ENCODE measurements around the gene C19orf47. TPM values are rescaled to one million over a fixed set of nuclear protein-coding genes. Genes with fewer than 3 reads are reported as not detected.

The C19orf47 gene
- total RNA-seq, 4 donors from 2014 or later = 14.8 to 34.9 (median 16.3) TPM

DNA sequence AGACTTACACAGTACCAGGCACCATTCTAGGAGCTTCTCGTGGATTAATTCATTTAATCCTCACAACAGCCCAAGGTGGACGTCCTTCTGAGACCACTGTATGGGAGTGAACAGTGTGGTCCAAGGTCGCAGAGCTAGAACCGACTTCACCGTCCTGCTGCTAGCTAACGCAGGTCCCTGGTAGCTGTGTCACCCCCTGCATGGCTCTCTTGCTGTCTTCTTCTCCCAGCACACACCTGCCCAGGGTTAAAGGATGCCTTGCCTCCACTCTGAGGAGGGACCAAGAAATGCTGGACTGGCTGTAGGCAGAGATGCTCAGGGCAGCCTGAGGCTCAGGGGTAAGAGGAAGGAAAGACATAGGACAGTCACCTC is 66.0 kb downstream of the C19orf47 start:
- Histone ChIP-seq H3K36me3 (no peaks in the 10 kb centered on the region), H3K27me3 (no peaks in the 10 kb centered on the region), H3K9me3 (no peaks in the 10 kb centered on the region), H3K27ac (no peak overlapping the region), H3K4me3 (no peak overlapping the region), H3K4me1 (peaks cover 80% of the 10 kb centered on the region)
- TF ChIP-seq POLR2A (IDR thresholded peaks at IDR 0.05) (no peak), POLR2AphosphoS5 (IDR thresholded peaks at IDR 0.05) (no peak), EP300 (IDR thresholded peaks at IDR 0.05) (no peak)
- TF ChIP-seq, protein P1, sequence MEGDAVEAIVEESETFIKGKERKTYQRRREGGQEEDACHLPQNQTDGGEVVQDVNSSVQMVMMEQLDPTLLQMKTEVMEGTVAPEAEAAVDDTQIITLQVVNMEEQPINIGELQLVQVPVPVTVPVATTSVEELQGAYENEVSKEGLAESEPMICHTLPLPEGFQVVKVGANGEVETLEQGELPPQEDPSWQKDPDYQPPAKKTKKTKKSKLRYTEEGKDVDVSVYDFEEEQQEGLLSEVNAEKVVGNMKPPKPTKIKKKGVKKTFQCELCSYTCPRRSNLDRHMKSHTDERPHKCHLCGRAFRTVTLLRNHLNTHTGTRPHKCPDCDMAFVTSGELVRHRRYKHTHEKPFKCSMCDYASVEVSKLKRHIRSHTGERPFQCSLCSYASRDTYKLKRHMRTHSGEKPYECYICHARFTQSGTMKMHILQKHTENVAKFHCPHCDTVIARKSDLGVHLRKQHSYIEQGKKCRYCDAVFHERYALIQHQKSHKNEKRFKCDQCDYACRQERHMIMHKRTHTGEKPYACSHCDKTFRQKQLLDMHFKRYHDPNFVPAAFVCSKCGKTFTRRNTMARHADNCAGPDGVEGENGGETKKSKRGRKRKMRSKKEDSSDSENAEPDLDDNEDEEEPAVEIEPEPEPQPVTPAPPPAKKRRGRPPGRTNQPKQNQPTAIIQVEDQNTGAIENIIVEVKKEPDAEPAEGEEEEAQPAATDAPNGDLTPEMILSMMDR (IDR thresholded peaks at IDR 0.05) = no peak
- no peak for DNase-seq (ENCODE audit: low spot score in 2 of 2)
- WGBS = 82% methylated on average over 6 of the region's 6 CpGs

DNA sequence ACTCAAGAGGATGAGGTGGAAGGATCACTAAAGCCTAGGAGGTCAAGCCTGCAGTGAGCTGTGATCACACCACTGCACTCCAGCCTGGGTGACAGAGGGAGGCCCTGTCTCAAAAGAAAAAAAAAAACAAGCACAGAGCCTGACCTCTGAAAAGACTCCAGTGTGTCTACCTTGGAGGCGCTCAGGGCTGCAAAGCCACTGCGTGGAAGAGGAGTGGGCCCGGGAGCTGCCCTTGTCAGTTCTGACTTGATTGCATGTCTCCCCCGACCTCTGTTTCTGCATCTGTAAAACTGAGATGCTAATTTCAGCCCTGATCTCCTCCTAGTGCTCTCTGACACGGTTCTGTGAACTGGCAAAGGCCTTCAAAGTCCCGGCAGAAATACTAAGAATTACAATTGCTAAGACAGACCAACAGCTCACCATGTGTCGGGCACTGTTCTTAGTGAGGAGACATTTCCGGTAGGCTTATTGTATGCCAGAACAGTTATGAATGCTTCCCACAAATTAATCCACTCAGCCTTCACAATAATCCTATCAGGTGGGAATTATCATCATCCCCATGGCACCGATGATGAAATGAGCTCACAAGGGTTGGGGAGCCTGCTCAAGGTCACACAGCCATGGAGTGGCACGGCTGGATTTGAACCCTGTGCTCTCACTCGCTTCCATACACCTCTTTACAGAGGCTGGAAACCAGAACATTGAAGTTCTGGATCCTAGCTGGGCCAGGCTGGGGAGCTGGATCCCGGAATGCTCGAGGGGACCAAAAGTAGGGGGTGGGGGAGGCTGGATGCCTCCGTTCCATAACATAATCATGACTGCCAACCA is 66.6 kb downstream of the C19orf47 start:
- H3K36me3 ChIP-seq = no peaks in the 10 kb centered on the region
- WGBS = 68% methylated on average over 14 of the region's 14 CpGs
- peak in 1 of 2 donors; percentile 40 for DNase-seq (ENCODE audit: low spot score in 2 of 2)
- H3K9me3 ChIP-seq = no peaks in the 10 kb centered on the region
- H3K27me3 ChIP-seq = no peaks in the 10 kb centered on the region
- no peak overlapping the region for H3K4me3 ChIP-seq
- TF ChIP-seq POLR2A (IDR thresholded peaks at IDR 0.05) (no peak), POLR2AphosphoS5 (IDR thresholded peaks at IDR 0.05) (no peak), EP300 (IDR thresholded peaks at IDR 0.05) (no peak)
- TF ChIP-seq, protein P1 (IDR thresholded peaks at IDR 0.05) = no peak
- peak overlapping the region; percentile 78 for H3K27ac ChIP-seq
- H3K4me1 ChIP-seq = peaks cover 81% of the 10 kb centered on the region

DNA sequence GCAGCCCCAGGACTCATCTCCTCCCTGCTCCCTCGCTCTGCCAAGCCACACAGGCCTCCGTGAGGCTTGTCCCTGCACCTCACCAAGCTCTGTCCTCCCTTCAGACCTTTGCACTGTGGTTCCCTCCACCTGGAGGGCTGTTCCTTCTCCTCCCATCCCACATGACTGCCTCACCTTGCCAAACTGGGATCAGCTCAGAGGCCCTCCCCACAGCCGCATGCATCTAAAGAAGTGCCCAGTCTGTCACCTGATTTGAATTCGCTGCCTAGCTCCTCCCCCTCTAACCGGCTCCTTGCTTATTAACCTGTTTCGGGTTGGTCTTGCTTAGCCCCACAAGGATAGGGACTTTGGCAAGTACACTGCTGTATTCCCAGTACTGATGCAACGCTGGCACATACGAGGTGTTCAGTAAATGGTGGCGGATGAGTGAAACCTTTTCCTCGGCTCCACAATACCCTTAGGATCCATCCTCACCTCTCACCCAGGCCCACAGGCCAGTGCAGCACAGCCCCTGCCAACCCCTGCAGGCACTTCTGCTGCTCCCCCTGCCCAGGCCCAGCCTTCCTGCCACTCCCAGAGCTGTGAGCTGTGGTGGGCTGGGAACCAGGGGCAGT is 67.5 kb downstream of the C19orf47 start:
- no peak for DNase-seq (ENCODE audit: low spot score in 2 of 2)
- TF ChIP-seq, protein P1 (IDR thresholded peaks at IDR 0.05) = no peak
- no peak for TF ChIP-seq EP300 (IDR thresholded peaks at IDR 0.05)
- TF ChIP-seq POLR2AphosphoS5 (IDR thresholded peaks at IDR 0.05) = no peak
- no peak for TF ChIP-seq POLR2A (IDR thresholded peaks at IDR 0.05)
- H3K4me3 ChIP-seq = peak overlapping the region; percentile 16
- H3K4me1 ChIP-seq = peaks cover 77% of the 10 kb centered on the region
- H3K27ac ChIP-seq = peak overlapping the region; percentile 78
- no peaks in the 10 kb centered on the region for H3K9me3 ChIP-seq
- no peaks in the 10 kb centered on the region for H3K27me3 ChIP-seq
- H3K36me3 ChIP-seq = no peaks in the 10 kb centered on the region
- WGBS = 41% methylated on average over 10 of the region's 10 CpGs

DNA sequence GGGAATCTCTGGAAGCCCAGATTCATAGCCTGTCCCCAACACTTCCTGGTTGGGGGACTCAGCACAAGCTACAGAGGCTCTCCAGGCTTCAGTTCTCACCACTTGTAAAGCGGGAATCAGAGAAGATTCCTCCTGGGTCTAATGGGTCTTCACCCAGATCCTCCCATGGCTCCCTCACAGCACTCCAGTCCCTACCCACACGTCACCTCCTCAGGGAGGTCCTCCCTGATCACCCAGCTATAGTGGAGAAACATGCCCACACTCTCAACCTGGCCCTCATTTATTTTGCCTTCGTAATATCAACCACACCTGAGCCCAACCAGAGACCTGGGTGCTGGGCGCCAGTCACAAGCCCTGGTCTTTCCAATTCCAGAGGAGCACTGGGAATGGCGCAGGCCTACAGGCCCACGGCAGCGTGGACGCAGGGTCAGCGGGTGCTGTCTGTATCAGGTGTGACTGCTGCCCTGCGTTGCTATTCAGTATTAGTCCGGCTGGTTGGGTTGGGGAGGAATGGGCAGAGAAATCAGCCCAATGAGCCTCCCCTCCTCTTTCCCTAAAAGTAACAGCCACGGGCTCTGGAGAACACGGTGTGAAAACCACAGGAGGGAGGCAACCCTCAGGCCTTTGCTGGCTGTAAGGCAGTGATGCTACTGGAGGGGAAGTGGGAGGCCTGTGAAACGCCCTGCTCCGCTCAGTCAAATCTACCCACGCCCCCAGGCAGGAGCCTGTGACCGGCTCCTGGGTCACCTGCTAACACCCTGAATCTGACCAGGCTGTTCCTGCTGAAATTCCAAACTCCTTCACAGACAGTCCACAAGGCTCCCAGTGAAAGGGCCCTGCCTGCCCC is 68.2 kb downstream of the C19orf47 start:
- peaks cover 79% of the 10 kb centered on the region for H3K4me1 ChIP-seq

DNA sequence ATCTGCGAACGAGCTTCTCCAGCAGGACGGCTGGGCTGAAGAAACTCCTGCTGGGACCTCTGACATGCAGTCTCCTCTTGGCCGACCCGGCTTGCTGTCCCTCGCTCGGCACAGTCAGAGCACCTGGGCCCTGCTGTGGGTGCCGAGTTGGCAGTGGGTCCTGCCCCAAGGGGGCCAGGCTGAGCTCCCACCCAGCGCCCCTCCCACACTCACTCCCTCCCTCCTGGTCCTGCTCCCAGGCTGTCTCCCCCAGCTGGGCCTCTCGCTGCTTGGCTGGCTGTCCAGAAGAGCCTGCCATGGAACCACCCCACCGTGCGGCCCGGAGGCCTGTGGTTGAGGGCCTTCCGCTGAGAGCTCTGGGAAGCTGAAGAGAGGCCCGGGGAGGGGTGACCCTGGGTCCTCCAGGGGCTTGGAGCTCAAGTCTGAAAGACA is 69.1 kb downstream of the C19orf47 start:
- WGBS = 14% methylated on average over 9 of the region's 15 CpGs
- H3K4me1 ChIP-seq = peaks cover 84% of the 10 kb centered on the region
- H3K4me3 ChIP-seq = peak overlapping the region; percentile 33
- no peaks in the 10 kb centered on the region for H3K36me3 ChIP-seq
- H3K9me3 ChIP-seq = no peaks in the 10 kb centered on the region
- H3K27me3 ChIP-seq = no peaks in the 10 kb centered on the region
- DNase-seq (ENCODE audit: low spot score in 2 of 2) = peak in 1 of 2 donors; percentile 73
- no peak for TF ChIP-seq POLR2A (IDR thresholded peaks at IDR 0.05)
- TF ChIP-seq EP300 (IDR thresholded peaks at IDR 0.05) = no peak
- TF ChIP-seq, protein P1 (IDR thresholded peaks at IDR 0.05) = no peak
- no peak for TF ChIP-seq POLR2AphosphoS5 (IDR thresholded peaks at IDR 0.05)
- peak overlapping the region; percentile 78 for H3K27ac ChIP-seq

More for the DNA sequence above, 68.2 kb downstream of the C19orf47 start:
- Histone ChIP-seq H3K4me3 (peak overlapping the region; percentile 33), H3K27me3 (no peaks in the 10 kb centered on the region), H3K9me3 (no peaks in the 10 kb centered on the region), H3K36me3 (no peaks in the 10 kb centered on the region), H3K27ac (peak overlapping the region; percentile 78)
- WGBS = 44% methylated on average over 10 of the region's 17 CpGs
- no peak for TF ChIP-seq POLR2AphosphoS5 (IDR thresholded peaks at IDR 0.05)
- DNase-seq (ENCODE audit: low spot score in 2 of 2) = no peak

All from suprapubic skin (tissue), 4 donors.